Measurements from ENCODE around the gene ABLIM2. TPM values are rescaled to one million over a fixed set of nuclear protein-coding genes. Genes with fewer than 3 reads are reported as not detected.

The ABLIM2 gene
- polyA plus RNA-seq, 2 of the 4 experiments (the other 2 are of a cell fraction) = 0.21 to 0.40 TPM

- TF ChIP-seq HES2 (IDR thresholded peaks at IDR 0.05) = no peak
- no peak for TF ChIP-seq TP53 (CRISPR knock-in tag; IDR thresholded peaks at IDR 0.05)
- TF ChIP-seq RFX5 (IDR thresholded peaks at IDR 0.05) = no peak
- no peak for TF ChIP-seq NPAS2 (CRISPR knock-in tag; IDR thresholded peaks at IDR 0.05; ENCODE audit: borderline replicate concordance)
Observed at GRCh38 chr4:8131826-8132225, 26.8 kb downstream of the ABLIM2 start (continued).

- POLR2A ChIA-PET = no interaction called here
- CTCF ChIA-PET = interaction anchor here (0.7 kb wide), 1 partner anchor 57 kb away, joined by 3 read pairs; no protein-coding TSS in a partner anchor
- 70% methylated on average over 7 of the region's 8 CpGs for WGBS (ENCODE audit: missing lambda C conversion rate)
Observed at GRCh38 chr4:8131210-8131609, 27.4 kb downstream of the ABLIM2 start.

GRCh38 chr4:8130346-8131066 lies 28.1 kb downstream of the ABLIM2 start:
- no peak for DNase-seq (ENCODE audit: low read depth in 1 of 2, low spot score in 1 of 2)
- no peak overlapping the region for H3K27ac ChIP-seq
- TF ChIP-seq HES2 (IDR thresholded peaks at IDR 0.05) (no peak), NPAS2 (CRISPR knock-in tag; IDR thresholded peaks at IDR 0.05; ENCODE audit: borderline replicate concordance) (no peak), CHD2 (IDR thresholded peaks at IDR 0.05; ENCODE audit: low read length, partially characterized antibody) (no peak), EHF (CRISPR knock-in tag; IDR thresholded peaks at IDR 0.05) (no peak)
- H3K9me3 ChIP-seq = no peaks in the 10 kb centered on the region
- no peak; a peak in 1 of 6 replicates for ATAC-seq
- WGBS (ENCODE audit: missing lambda C conversion rate) = 52% methylated on average over 7 of the region's 18 CpGs
- no peak overlapping the region for H3K4me2 ChIP-seq
- H3K4me3 ChIP-seq = no peak overlapping the region
- POLR2A ChIA-PET = no interaction called here
- H3K4me1 ChIP-seq = no peaks in the 10 kb centered on the region
- no peak for FAIRE-seq
- CTCF ChIA-PET = no interaction called here

More at GRCh38 chr4:8131210-8131609, 27.4 kb downstream of the ABLIM2 start:
- H3K4me2 ChIP-seq = no peak overlapping the region
- FAIRE-seq (no peak), DNase-seq (ENCODE audit: low read depth in 1 of 2, low spot score in 1 of 2) (no peak), ATAC-seq (no peak)
- TF ChIP-seq MYC (IDR thresholded peaks at IDR 0.05; ENCODE audit: borderline replicate concordance, low read length) (no peak), RARB (CRISPR knock-in tag; IDR thresholded peaks at IDR 0.05) (no peak), TP53 (CRISPR knock-in tag; IDR thresholded peaks at IDR 0.05) (no peak), PHF8 (IDR thresholded peaks at IDR 0.05; ENCODE audit: borderline replicate concordance, low read depth) (no peak), HEYL (CRISPR knock-in tag; IDR thresholded peaks at IDR 0.05) (no peak), ZC3H11A (IDR thresholded peaks at IDR 0.05) (no peak)
- no peaks in the 10 kb centered on the region for H3K4me1 ChIP-seq
- no peak overlapping the region for H3K4me3 ChIP-seq
- H3K9me3 ChIP-seq = no peaks in the 10 kb centered on the region
- no peak overlapping the region for H3K27ac ChIP-seq

DNA sequence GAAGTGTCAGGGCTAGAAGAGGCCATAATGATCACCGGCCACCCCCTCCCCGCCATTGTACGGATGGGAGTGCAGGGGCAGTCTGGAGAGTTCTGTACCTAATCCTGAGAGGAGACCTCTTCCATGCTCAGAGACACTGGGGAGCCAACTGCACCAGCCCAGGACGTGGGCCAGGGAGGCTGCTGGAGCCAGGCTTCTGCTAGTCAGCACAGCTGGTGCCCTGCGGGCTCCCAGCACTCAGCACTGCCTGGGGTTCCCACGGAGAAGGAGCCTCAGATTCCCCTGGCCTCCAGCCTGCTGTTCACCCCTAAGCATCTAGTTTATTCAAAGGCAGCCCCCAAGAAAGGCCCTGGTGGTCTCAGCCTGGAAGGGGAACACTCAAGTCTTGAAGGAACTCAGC lies 28.8 kb downstream of the ABLIM2 start:
- no peak for DNase-seq (ENCODE audit: low read depth in 1 of 2, low spot score in 1 of 2)
- 62% methylated on average over 5 of the region's 6 CpGs for WGBS (ENCODE audit: missing lambda C conversion rate)
- Histone ChIP-seq H3K9me3 (no peaks in the 10 kb centered on the region), H3K27ac (no peak overlapping the region), H3K4me2 (no peak overlapping the region), H3K4me1 (no peaks in the 10 kb centered on the region), H3K4me3 (no peak overlapping the region)
- POLR2A ChIA-PET = no interaction called here
- CTCF ChIA-PET = no interaction called here
- TF ChIP-seq KDM1A (IDR thresholded peaks at IDR 0.05; ENCODE audit: low read depth) = no peak
- TF ChIP-seq MAZ (IDR thresholded peaks at IDR 0.05; ENCODE audit: borderline replicate concordance, low read depth, low read length) = no peak
- no peak for TF ChIP-seq CBX8 (IDR thresholded peaks at IDR 0.05)
- TF ChIP-seq, protein P1, sequence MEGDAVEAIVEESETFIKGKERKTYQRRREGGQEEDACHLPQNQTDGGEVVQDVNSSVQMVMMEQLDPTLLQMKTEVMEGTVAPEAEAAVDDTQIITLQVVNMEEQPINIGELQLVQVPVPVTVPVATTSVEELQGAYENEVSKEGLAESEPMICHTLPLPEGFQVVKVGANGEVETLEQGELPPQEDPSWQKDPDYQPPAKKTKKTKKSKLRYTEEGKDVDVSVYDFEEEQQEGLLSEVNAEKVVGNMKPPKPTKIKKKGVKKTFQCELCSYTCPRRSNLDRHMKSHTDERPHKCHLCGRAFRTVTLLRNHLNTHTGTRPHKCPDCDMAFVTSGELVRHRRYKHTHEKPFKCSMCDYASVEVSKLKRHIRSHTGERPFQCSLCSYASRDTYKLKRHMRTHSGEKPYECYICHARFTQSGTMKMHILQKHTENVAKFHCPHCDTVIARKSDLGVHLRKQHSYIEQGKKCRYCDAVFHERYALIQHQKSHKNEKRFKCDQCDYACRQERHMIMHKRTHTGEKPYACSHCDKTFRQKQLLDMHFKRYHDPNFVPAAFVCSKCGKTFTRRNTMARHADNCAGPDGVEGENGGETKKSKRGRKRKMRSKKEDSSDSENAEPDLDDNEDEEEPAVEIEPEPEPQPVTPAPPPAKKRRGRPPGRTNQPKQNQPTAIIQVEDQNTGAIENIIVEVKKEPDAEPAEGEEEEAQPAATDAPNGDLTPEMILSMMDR (IDR thresholded peaks at IDR 0.05) = no peak
- TF ChIP-seq MAFK (IDR thresholded peaks at IDR 0.05; ENCODE audit: partially characterized antibody) = no peak
- ATAC-seq = no peak
- no peak for FAIRE-seq
